ENCODE data around the gene KCNIP4.

The KCNIP4 gene

DNA sequence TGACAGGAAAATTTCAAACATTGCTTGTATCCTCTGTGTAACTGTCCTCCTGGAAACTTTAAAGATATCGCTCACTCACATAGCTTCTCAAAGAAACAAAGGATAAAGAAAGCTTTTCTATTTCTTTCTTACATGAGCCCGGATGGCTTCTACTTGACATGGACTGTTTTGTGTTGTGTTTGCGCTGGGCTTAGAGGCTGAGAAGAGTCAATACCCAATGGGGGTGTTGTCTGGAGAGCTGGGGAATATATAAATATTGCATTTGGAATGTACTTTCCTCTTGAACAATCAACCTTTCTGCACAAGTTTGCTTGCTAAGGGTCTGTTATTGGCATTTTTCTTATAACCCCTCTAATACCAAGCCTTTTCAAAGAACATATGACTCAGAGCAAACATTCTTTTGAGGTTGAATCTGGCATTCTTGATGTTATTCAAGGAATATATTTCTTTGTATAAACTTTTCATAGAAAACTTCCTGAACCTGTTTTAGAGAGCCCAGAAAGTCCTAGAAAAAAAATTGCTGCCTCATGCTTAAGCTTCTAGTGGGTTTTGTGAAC is 916.4 kb downstream of the KCNIP4 start:
- DNase-seq, result no peak

DNA sequence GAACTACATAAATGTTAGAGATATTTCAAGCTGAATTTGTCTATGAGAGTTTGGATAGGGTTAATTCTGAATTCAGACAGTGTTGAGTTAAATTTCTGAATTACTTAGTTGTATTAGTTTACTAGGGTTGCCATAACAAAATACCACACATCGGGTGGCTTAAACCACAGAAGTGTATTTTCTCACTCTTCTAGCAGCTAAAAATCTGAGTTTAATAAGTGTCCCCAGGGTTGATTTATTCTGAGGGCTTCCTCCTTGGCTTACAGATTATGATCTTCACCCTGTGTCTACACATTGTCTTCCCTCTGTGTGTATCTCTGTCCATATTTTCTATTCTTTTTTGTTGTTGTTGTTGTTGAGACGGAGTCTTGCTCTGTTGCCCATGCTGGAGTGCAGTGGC is 929.8 kb downstream of the KCNIP4 start:
- no peak for DNase-seq

DNA sequence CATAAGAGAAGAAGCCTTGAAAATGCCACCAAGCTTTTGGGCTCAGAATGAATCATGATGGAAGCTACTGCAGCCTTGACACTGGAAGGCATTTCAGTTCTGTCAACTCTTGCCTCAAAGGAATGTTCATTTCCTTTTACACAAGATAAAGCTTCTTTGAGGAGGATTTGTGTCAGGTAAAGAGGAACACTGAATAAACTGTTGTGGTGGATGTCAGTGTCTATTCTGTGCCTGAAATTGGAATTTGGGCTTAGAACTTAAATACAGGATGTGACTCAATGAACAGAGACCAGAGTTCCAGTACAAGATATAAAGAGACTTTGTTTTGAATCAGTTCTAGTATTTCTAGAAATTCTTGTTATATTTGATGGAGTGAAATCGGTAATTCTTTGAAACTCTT is 935.1 kb downstream of the KCNIP4 start:
- no peak for DNase-seq

DNA sequence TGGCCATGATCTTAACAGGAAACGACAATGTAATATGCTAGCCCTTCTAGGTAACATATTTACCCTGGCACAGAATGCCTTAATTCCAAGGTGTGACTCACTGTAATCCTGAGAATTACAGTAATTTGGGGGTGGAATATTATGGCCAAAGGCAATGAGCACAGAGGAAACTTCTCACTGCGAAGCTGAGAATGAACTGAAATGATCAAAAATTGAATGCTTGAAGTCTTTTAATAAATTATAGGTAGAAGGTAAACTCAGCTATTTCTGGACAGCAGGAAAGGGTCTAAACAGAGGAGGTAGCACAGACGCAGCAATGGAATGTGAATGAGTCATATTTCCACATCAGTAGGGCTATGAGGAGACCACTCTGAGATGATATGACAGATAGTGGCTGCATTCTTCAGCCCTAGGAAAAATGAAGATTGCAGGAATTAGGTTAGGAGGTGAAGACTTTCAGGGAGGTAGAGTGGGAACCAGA is 935.7 kb downstream of the KCNIP4 start:
- DNase-seq, result no peak

DNA sequence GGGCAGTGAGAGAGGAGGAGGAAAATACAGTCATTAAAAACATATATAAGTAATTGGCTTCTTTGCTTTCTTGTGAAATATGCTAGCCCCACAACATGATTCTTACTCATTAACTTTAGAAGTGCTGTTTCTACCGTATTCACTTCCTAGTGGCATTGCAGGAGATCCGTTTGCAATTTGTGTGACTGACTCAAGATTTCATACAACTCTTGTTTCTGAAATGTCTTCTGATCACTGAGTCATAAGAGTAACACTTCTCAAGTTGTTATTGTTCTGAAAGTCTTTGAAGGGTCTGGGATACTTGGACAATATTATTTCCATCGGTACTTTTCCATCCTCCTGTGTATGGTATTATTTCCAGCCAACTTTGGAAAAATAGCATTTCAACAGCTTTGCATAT is 937.5 kb downstream of the KCNIP4 start:
- no peak for DNase-seq

DNA sequence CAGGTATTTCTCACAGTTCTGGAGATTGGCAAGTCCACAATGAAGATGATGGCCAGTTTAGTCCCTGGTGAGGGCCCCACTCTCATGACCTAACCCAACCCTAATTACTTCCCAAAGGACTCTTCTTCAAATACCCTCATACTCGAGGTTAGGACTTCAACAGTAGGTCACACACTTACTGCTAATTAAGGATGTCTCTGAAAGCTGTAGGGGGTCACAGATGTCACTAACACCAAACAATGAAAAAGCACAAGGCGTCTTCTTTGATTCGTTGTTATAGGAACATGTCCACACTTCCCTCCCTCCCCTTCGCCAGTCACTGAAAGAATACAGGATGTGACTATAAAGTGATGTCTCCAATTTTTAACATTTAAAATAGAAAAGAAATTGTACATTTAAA is 938.6 kb downstream of the KCNIP4 start:
- DNase-seq, result no peak

DNA sequence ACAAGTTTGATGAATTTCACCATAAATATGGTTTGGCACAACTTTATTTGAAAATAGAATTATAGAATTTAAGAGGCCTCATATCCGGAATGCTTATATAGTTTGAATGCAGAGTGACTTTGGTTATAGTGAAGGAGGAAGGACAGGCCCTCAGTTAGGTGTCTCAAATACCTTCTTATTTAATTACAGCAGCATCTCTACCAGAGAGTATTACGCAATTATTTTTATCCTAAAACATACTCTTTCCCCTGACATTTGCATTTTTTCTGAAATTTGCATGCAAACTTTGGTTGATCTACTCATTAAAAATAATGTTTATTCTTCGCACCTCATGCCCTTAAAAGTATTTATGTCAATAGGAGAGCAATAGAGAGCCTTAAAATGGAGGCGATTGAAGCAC is 942.9 kb downstream of the KCNIP4 start:
- no peak for DNase-seq

DNA sequence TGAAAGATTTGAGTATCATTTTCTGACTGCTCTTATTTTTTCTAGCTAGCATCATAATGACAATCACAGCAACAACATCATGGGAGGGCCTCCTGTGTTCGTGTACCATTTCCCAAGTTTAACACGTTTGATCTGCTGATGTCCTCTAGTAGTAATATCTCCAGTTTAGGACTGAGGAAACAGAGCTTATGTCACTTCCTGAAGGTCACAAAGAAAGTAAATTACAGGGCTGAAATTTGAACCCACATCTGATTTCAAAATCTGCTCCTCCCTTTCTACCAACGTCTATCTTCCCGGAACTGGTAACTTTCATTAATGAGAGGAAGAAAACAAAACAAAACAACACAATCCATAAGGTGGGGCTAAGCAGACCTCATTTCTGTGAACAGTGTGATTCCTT is 945.6 kb downstream of the KCNIP4 start:
- DNase-seq, result no peak

DNA sequence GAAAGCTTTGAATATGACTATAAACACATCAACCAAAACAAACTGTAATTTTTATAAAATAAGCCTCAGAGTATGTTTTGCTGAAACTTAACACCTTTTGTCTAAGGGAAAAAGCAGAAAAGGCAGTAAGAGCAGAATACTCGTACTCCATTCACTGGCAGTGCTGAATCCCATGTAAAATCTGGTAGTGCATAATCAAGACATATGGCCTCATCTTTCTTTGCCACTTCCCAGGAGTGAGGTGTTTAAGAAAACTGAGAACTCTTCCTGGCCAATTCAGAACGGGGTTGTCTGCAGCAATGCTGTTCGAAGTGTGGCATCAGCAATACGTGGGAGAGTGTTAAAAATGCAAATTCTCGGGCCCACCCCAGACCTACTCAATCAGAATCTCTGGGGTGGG is 946.3 kb downstream of the KCNIP4 start:
- no peak for DNase-seq

DNA sequence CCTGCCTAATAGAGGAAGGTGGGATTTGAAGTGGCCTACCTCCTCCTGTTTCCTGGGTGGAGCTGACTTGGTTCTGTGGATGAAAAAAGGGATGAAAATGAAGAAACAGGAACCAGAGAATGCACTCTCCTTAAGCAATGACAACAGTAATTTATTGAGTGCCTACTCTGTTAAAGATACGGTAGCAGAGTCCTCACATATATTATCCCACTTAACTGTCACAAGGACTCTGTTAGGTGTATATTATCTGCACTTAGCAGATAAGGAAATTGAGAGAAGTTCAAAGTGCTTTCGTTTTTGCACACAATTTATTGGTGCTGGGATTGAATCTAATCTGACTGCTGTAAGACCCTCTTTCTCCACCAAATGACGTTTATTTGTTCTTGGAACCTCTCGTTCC is 947.1 kb downstream of the KCNIP4 start:
- no peak for DNase-seq

DNA sequence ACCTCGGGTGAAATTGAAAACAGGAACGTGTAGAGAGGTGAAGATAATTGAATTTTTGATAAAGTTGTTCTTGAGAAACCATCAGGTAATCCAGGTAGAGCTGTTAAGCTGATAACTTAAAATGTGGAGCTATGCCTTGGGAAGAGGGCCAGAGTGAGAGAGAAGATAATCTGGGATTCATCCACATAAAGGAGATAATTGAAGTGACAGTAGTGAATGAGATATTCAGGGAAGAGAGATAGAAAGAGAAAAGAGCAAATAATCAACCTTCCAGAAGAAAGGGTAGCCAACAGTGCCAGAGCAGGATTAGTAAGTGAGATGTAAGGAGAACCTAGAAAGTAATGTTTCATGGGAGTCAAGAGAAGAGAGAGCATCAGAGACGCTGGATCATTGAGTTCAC is 950.7 kb downstream of the KCNIP4 start:
- no peak for DNase-seq

DNA sequence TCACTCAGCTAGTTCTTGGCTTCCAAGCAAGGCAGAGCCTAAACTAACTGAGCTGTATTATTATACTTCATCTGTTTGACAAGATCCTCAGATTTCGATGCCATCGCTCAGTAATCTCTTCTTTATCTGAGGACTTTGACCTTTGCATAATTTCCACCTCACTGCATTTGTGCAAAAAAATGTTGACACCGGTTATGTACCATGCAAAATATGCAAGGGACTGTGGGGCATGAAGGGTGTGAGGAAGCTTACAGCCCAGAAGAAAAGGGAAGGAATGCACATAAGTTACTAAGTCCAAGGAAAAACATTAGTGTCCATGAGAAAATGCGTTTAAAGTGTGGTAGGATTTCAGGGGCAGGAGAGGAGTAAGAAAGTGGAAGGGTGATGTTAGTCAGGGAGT is 953.0 kb downstream of the KCNIP4 start:
- no peak for DNase-seq

DNA sequence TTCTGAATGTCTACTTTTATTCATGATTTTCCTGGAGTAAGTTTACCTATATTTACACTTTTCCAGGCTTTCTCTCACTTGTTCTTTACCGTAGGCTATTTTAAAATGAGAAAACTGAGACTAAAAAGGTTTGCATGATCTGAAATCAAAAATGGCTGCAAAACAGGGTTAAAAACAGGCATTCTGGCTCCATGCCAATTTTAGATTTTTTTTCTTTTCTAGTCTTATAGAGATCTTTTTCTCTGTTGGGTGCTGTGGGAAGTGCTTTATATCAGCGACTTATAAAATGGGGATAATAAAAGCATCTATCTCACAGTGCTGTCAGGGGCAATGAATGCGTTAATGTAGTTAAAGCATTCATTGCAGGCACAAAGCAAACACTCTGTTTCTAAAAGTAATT is 953.6 kb downstream of the KCNIP4 start:
- DNase-seq, result no peak

DNA sequence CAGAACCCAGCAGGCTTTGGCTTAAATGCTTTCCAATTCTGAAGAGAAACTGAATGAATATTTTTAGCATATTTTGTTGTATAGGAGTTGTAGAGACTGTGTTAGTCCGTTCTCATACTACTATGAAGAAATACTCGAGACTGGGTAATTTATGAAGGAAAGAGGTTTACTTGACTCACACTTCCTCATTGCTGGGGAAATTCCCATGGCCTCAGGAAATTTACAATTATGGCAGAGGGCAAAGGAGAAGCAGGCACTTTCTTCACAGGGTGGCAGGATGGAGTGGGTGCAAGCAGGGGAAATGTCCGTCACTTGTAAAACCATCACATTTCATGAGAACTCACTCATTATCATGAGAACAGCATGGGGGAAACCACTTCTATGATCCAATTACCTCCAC is 956.6 kb downstream of the KCNIP4 start:
- no peak for DNase-seq

DNA sequence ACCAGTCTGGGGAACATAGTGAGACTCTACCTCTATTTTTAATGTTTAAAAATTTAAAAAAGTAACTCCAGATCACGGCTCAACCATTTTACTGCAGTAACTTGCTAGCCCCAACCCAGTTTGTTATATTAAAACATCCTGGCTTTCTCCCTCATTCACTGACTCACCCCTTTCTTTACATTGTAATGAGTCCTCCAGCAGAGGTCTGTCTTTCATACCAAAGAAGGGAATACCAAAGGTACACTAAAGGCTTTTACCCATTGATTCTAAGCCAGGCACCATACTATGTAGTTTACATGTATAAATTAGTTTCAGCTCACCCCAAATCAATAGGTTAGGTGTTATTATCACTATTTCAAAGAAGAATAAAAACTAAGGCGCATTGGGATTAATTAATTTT is 961.4 kb downstream of the KCNIP4 start:
- no peak for DNase-seq

DNA sequence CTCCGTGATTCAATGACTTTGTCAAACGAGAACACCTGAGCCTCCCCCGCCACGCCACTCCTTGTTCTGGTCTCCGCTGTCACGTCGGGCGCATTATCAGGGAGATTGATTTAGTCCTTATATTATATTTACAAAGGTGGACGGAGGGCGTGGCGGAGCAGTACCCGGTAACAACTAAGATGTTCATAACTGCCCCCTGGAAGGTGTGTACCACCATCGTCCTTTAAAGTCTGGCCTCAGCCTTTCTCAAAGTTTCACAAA is 964.1 kb downstream of the KCNIP4 start:
- DNase-seq, result no peak

DNA sequence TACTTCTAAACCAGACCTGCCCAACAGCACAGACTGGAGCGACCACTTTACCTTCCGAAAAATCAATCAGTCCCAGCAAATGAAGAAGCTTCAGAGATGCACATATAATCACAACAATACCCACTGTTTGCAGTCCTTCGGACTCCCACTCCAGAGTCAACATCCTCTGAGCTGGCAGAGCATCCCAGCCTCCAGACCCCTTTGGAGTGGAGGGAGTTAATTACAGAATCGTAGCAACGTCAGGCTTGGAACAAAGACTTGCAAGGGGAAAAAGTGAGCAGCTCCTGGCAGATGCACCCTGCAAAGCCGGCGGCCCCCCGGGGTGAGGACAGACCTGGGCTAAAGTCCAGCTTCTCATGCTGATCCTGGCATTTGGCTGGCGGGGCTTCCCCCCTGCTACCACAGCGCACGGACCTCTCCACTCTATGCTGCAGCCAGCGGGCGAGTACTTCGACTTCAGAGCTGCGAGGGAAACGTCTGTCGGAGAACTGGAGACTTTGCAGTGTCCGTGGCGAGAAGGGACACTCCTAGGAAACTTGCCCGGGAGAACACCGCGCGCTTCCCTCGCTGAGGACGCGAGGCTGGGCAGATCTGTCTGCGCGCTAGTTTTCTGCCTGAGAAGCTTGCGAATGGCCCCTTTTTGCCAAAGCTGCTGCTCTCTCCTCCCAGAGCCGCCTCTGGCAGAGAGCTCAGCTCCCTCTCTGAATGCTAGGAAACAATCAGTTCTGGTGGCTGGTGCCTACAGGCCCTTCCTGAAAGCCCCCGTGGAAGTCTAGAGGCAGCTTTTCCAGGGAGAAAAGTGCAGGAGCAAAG is 964.6 kb downstream of the KCNIP4 start:
- no peak for DNase-seq

DNA sequence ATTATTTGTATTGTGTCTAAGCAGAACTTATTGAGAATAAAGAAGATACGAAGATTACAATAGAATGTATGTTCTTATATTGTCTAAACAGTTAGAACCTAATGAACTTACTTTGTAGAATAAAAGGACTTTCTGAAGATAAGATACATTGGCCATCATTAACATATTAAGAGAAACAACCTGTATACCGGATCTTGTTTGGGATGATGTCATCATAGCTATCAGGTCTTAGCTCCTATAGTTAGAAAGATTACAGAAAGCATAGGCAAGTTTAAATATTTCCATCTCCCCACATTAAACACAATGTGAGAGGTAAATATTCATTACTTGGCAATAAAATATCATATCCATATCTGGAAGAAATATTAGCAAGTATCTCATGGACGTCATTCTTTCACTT is 966.0 kb downstream of the KCNIP4 start:
- no peak for DNase-seq

DNA sequence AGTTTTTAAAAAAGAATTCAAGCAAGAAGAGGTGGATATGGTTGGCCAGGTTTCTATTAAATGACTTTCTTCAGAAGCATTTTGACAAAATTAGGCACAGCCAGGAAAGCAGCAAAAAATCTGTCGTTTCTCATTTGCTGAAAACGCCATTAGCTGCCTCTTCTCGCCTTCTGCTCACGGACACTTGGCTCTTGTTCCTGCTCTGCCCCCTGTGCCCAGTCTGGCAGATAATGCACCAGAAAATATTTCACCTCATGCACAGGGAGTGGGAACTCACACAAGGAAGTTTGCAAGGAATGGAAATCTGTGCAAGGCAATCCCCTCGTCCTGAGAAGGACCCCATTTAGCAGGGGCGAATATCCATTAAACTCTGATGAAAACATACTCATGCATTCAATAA is 988.3 kb downstream of the KCNIP4 start:
- DNase-seq, result no peak

DNA sequence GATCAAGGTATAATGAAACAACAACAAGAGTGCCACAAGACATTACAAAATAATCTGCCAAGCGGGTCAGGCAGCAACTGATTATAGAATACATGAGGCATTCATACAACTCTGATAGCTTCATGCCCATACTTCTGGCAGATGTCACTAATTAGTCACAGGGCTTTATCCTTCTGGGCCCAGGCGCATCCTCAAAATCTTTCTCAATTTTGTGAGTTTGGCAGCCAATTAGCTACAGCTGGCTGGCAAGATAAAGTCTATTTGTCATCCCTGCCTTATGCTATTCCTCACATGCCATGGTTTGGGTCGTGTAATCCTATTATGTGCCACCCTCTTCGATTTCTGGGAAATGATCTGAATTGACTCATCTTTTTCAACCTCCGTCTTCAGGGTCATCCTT is 994.0 kb downstream of the KCNIP4 start:
- DNase-seq, result no peak

DNA sequence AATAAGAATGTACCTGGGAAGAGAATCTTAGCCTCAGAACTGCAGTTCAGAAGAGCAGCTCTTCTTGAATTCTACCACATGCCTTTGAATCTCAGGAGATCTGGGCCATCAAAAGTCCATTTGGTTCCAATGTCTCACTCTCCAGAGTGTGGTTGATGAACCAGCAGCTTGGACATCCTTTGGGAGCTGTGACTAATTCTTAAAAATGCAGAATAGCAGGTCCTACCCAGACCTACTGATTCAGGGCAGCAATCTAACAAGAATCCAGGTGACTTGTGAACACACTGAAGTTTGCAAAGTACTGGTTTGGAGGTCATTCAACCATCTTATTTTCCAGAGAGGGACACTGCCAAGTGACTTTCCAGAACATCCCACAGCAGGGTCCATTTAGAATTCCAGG is 1003.6 kb downstream of the KCNIP4 start:
- DNase-seq, result no peak

DNA sequence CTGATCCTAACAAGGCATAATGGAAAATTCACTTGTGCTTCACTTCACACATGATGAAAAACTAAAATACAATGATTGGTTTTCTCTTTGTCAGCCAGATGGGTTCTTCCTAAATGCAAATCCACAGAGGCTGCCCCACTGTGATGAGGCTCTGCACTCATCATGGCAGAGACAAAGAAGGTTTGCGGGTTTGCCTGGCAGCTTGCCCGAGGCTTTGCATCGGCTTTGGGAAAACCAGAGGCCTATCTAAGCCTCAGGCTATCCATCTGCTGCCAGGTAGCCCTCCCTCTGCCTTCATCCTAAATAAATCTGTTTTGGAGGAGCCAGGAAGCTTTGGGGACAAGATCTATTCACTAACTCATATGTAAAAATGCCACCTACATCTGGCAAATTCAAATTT is 1004.1 kb downstream of the KCNIP4 start:
- DNase-seq, result no peak

DNA sequence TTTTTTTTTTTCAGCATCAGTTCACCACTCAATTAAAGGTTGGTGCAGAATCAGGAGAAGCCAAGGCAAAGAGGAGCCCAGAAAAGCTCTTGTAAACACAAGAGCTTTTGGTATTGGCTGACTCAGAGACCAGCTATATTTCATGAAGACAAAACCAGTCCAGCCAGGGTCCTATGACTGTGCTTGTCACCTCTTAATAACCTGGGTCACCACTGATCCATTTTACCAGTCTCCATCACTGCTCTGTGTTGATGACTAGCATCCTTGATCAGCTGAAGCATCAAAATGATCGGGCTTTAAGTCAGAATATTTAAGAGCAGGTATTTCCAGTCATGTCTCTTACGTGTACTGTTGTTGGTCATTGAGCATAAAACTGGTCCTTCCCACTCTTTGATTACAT is 1010.4 kb downstream of the KCNIP4 start:
- DNase-seq, result no peak

DNA sequence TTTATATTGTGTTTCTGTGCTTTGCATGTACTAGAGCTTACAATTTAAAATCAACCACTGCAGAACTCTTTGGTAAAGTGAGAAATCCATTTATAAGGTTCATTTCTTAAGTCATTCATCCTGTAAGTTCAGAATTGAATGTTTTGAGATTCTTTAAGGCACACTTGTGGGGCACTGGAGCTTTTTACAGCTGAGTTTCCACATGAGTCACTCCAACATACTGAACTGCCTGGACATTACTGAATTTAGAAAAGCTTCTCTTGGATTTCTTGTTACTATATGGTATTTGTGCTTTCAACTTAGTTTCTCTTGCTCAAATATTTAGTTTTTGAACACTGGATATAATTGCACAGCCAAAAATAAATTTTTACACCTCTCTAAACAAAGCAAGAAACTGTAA is 1022.0 kb downstream of the KCNIP4 start:
- DNase-seq, result no peak

DNA sequence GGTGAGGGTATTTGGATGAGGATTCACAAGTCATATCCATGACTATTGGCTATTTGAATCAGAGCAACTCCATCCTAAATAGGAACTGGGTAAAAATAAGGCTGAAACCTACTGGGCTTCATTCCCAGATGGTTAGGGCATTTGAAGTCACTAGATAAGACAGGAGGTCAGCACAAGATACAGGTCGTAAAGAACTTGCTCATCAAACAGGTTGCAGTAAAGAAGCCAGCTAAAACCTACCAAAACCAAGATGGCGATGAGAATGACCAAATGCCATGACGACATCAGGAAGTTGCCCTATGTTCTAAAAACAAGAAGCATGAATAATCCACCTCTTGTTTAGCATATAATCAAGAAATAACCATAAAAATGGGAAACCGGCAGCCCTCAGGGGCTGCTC is 1023.4 kb downstream of the KCNIP4 start:
- DNase-seq, result no peak

Measured in T-helper 9 cell (primary cell).